CD14-positive monocyte (primary cell): ENCODE measurements around the gene FBLIM1. TPM values are rescaled to one million over a fixed set of nuclear protein-coding genes. Genes with fewer than 3 reads are reported as not detected.

Experiments used
- DNase-seq, 3 donors: peaks; one replicate each; pipeline ENCODE4 v3.0.0-alpha.2; 2011 to 2022
- H2AFZ ChIP-seq: 2 replicates; pipeline ENCODE4 v1.6.0; 2012; ENCODE audit warnings: mild to moderate bottlenecking, low read depth, low read length, inconsistent platforms; ENCODE audit not compliant: insufficient read depth, poor library complexity, severe bottlenecking
- H3K27ac ChIP-seq, 2 donors: 1 replicate in 1 of 2; 2 replicates in 1 of 2; pipeline ENCODE4 v1.5.1; 2012 to 2013; ENCODE audit warnings: low read length in 2 of 2, control low read depth in 1 of 2, inconsistent platforms in 1 of 2, low read depth in 1 of 2, mild to moderate bottlenecking in 1 of 2
- H3K27me3 ChIP-seq, 2 donors: one replicate each; pipeline versions ENCODE4 v1.6.0 to v1.6.1; 2011 to 2013; ENCODE audit warnings: low read length in 2 of 2; ENCODE audit not compliant: control insufficient read depth in 2 of 2, insufficient read depth in 2 of 2
- H3K36me3 ChIP-seq, 2 donors: replicated peaks in 1 of 2; 1 replicate in 1 of 2; 2 replicates in 1 of 2; pipeline versions ENCODE4 v1.5.1 to v1.6.1; 2012 to 2013; ENCODE audit warnings: low read length in 2 of 2, control low read depth in 1 of 2, inconsistent platforms in 1 of 2, mild to moderate bottlenecking in 1 of 2; ENCODE audit not compliant: insufficient read depth in 2 of 2, control insufficient read depth in 1 of 2
- H3K4me1 ChIP-seq, 2 donors: 1 replicate in 1 of 2; 2 replicates in 1 of 2; pipeline versions ENCODE4 v1.5.1 to v1.6.1; 2012 to 2013; ENCODE audit warnings: low read length in 2 of 2, control low read depth in 1 of 2, inconsistent platforms in 1 of 2, mild to moderate bottlenecking in 1 of 2, moderate library complexity in 1 of 2; ENCODE audit not compliant: insufficient read depth in 2 of 2, control insufficient read depth in 1 of 2
- H3K4me2 ChIP-seq: replicated peaks from 2 replicates; pipeline ENCODE3; 2012; ENCODE audit warnings: low read length, moderate library complexity, mild to moderate bottlenecking; ENCODE audit not compliant: poor library complexity, severe bottlenecking; ENCODE audit errors: extremely low read depth
- H3K4me3 ChIP-seq, 3 experiments: fragments of 200-600 bp in 1 of 3; sonication (generic) in 1 of 3; replicated peaks in 1 of 3; 1 replicate in 2 of 3; 2 replicates in 1 of 3; pipeline ENCODE4 v1.5.1; 2011 to 2013; ENCODE audit warnings: low read length in 3 of 3, mild to moderate bottlenecking in 3 of 3, control low read depth in 2 of 3, low read depth in 2 of 3, inconsistent platforms in 1 of 3, moderate library complexity in 1 of 3
- H3K79me2 ChIP-seq: 2 replicates; pipeline ENCODE4 v1.6.0; 2012; ENCODE audit warnings: mild to moderate bottlenecking, control low read depth, inconsistent platforms, low read length, moderate library complexity; ENCODE audit not compliant: insufficient read depth
- H3K9ac ChIP-seq: 2 replicates; pipeline ENCODE4 v1.6.0; 2017; ENCODE audit warnings: low read length, mild to moderate bottlenecking; ENCODE audit not compliant: insufficient read depth, poor library complexity, severe bottlenecking
- H3K9me3 ChIP-seq, 2 donors: replicated peaks in 1 of 2; 1 replicate in 1 of 2; 2 replicates in 1 of 2; pipeline versions ENCODE4 v1.5.1 to v1.6.1; 2012 to 2013; ENCODE audit warnings: low read length in 2 of 2, control low read depth in 1 of 2; ENCODE audit not compliant: control insufficient read depth in 1 of 2, insufficient read depth in 1 of 2
- H4K20me1 ChIP-seq: 2 replicates; pipeline ENCODE4 v1.6.0; 2012; ENCODE audit warnings: mild to moderate bottlenecking, low read length, control low read depth, moderate library complexity; ENCODE audit not compliant: insufficient read depth
- H3K27ac Mint-ChIP-seq, 7 donors: one replicate each; pipeline ENCODE4 v1.8.0; 2020; ENCODE audit warnings: mild to moderate bottlenecking in 7 of 7, mixed read lengths in 7 of 7, moderate library complexity in 6 of 7, inconsistent platforms in 2 of 7
- H3K27me3 Mint-ChIP-seq, 3 donors: one replicate each; pipeline ENCODE4 v1.8.0; 2021 to 2022; ENCODE audit warnings: low read depth in 3 of 3, mild to moderate bottlenecking in 3 of 3, mixed read lengths in 3 of 3, moderate library complexity in 3 of 3, inconsistent platforms in 1 of 3
- H3K36me3 Mint-ChIP-seq, 2 donors: one replicate each; pipeline ENCODE4 v1.8.0; 2020; ENCODE audit warnings: mixed read lengths in 2 of 2, inconsistent platforms in 1 of 2, mild to moderate bottlenecking in 1 of 2
- H3K4me1 Mint-ChIP-seq: one replicate; pipeline ENCODE4 v1.8.0; 2020; ENCODE audit warnings: mild to moderate bottlenecking, mixed read lengths
- H3K4me3 Mint-ChIP-seq, 2 donors: one replicate each; pipeline ENCODE4 v1.8.0; 2020; ENCODE audit warnings: mild to moderate bottlenecking in 2 of 2, mixed read lengths in 2 of 2, moderate library complexity in 1 of 2
- H3K9me3 Mint-ChIP-seq, 7 donors: one replicate each; pipeline ENCODE4 v1.8.0; 2020 to 2022; ENCODE audit warnings: mixed read lengths in 7 of 7, mild to moderate bottlenecking in 6 of 7, moderate library complexity in 6 of 7, inconsistent platforms in 2 of 7
- WGBS: methylation state at CpG from one replicate; pipeline ENCODE4 v1.1.5; 2013; ENCODE audit warnings: missing lambda C conversion rate; ENCODE audit not compliant: insufficient coverage; 5-methylcytosine and 5-hydroxymethylcytosine counted together
- intact Hi-C, 2 donors: fragments of 100-400 bp; cut with micrococcal nuclease; formaldehyde crosslinking; loops; one replicate each; pipeline versions ENCODE4 v1.15.0 to v1.15.1; 2023
- polyA plus RNA-seq, 3 donors: library from polyadenylated mRNA; depleted of rRNA in 1 of 3; unstranded in 2 of 3; stranded (reverse) in 1 of 3; fragments of 300-500 nt in 2 of 3; fragments of >200 nt in 1 of 3; fragmentation: Illumina TruSeq in 2 of 3; gene quantifications; 1 replicate in 2 of 3; 2 replicates in 1 of 3; pipeline ENCODE4 v1.2.3, GENCODE V29; 2012 to 2021
- TF ChIP-seq, protein P1 (sequence below): fragments of 200-600 bp; IDR thresholded peaks from one replicate; pipeline ENCODE4 v1.8.0; 2022; ENCODE audit warnings: antibody characterized with exemption, mild to moderate bottlenecking

The FBLIM1 gene
- polyA plus RNA-seq, 3 donors = not detected

DNA sequence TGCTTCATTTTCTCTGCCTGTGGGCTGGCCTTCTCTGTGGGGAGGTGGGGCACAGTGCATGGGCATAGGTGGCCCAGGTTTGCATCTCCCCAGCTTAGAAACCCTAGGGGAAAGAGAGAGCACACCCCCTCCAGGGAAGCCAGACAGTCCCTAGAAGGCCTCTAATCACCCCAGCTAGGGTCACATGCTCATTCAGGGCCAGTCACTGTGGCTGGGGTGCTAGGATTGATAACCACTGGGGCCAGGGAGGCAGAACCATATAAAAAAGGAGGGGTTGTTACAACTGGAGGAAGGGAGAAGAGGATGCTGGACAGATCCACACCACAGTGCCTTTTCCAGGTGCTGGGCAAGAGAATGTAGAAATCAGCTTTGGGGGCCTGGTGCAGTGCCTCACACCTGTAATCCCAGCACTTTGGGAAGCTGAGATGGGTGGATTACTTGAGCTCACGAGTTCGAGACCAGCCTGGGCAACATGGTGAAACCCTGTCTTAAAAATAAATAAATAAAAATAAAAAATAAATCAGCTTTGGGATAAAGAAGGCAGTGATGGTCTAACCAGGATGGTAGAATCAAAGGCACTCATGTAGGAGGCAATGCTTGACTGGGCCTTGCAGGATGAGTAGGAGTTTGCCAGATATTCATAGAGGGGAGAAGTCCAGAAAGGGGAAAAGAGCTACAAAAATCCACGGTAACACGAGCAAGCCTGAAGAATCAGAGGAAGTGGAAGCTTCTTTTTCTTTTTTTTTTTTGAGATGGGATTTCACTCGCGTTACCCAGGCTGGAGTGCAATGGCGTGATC, 19.5 kb downstream of the FBLIM1 start:
- Histone ChIP-seq H3K4me1 (no peaks in the 10 kb centered on the region), H3K4me2 (no peak overlapping the region), H3K36me3 (no peaks in the 10 kb centered on the region), H3K27ac (no peak overlapping the region), H4K20me1 (no peaks in the 10 kb centered on the region), H3K9me3 (no peaks in the 10 kb centered on the region), H2AFZ (no peak overlapping the region), H3K79me2 (no peaks in the 10 kb centered on the region), H3K27me3 (no peaks in the 10 kb centered on the region), H3K4me3 (no peak overlapping the region), H3K9ac (no peak overlapping the region)
- intact Hi-C loops = no loop called here
- Mint-ChIP-seq H3K36me3 (no peaks in the 10 kb centered on the region), H3K27me3 (peaks cover 11 to 15% (median 12%) of the 10 kb centered on the region in 3 donors), H3K9me3 (peaks cover 0 to 2% (median 0%) of the 10 kb centered on the region in 7 donors), H3K27ac (no peak overlapping the region), H3K4me3 (no peak overlapping the region), H3K4me1 (no peaks in the 10 kb centered on the region)
- DNase-seq = no peak
- WGBS = 87% methylated on average over 3 of the region's 7 CpGs
- TF ChIP-seq, protein P1, sequence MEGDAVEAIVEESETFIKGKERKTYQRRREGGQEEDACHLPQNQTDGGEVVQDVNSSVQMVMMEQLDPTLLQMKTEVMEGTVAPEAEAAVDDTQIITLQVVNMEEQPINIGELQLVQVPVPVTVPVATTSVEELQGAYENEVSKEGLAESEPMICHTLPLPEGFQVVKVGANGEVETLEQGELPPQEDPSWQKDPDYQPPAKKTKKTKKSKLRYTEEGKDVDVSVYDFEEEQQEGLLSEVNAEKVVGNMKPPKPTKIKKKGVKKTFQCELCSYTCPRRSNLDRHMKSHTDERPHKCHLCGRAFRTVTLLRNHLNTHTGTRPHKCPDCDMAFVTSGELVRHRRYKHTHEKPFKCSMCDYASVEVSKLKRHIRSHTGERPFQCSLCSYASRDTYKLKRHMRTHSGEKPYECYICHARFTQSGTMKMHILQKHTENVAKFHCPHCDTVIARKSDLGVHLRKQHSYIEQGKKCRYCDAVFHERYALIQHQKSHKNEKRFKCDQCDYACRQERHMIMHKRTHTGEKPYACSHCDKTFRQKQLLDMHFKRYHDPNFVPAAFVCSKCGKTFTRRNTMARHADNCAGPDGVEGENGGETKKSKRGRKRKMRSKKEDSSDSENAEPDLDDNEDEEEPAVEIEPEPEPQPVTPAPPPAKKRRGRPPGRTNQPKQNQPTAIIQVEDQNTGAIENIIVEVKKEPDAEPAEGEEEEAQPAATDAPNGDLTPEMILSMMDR = no peak

DNA sequence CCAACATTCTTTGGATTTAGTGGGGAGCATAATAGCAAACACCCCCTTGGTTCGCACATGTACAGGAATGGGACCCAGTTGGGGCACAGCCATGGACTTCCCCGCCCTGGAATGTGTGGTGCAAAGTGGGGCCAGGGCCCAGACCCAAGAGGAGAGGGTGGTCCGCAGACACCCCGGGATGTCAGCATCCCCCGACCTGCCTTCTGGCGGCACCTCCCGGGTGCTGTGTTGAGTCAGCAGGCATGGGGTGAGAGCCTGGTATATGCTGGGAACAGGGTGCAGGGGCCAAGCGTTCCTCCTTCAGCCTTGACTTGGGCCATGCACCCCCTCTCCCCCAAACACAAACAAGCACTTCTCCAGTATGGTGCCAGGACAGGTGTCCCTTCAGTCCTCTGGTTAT, 27.1 kb downstream of the FBLIM1 start:
- H3K36me3 Mint-ChIP-seq = no peaks in the 10 kb centered on the region
- no peak overlapping the region for H3K27ac Mint-ChIP-seq
- no peak for DNase-seq

More for the DNA sequence above, 27.1 kb downstream of the FBLIM1 start:
- H3K4me3 Mint-ChIP-seq = no peak overlapping the region
- H3K9me3 Mint-ChIP-seq = no peaks in the 10 kb centered on the region
- peaks cover 4% of the 10 kb centered on the region for H3K4me1 Mint-ChIP-seq
- intact Hi-C loops = no loop called here
- Histone ChIP-seq H3K9me3 (no peaks in the 10 kb centered on the region), H4K20me1 (no peaks in the 10 kb centered on the region), H3K36me3 (no peaks in the 10 kb centered on the region), H3K9ac (no peak overlapping the region), H3K4me1 (peaks cover 0 to 4% of the 10 kb centered on the region in 2 donors), H2AFZ (no peak overlapping the region), H3K79me2 (no peaks in the 10 kb centered on the region), H3K4me3 (no peak overlapping the region), H3K27ac (no peak overlapping the region), H3K4me2 (no peak overlapping the region), H3K27me3 (no peaks in the 10 kb centered on the region)
- peaks cover 6 to 10% (median 7%) of the 10 kb centered on the region in 3 donors for H3K27me3 Mint-ChIP-seq
- WGBS = 83% methylated on average over 3 of the region's 8 CpGs
- TF ChIP-seq, protein P1 = no peak
